ENCODE data around the gene SCARF2. TPM values are rescaled to one million over a fixed set of nuclear protein-coding genes. Genes with fewer than 3 reads are reported as not detected.

SCARF2 gene
- total and polyA plus RNA-seq, 2 experiments from 2014 or later, result 1.8 to 16.6 TPM

- Mint-ChIP-seq H3K9me3 (no peaks in the 10 kb centered on the region; the same call in 2 of the 3 replicates), H3K27me3 (ENCODE audit: insufficient read depth, low read depth, poor library complexity) (peaks cover 5% of the 10 kb centered on the region), H3K4me1 (peaks cover under 1% of the 10 kb centered on the region; the same call in 1 of the 3 replicates), H3K27ac (no peak overlapping the region), H3K36me3 (ENCODE audit: low read depth) (no peaks in the 10 kb centered on the region), H3K4me3 (no peak overlapping the region)
- no peaks in the 10 kb centered on the region for H3K36me3 ChIP-seq (ENCODE audit: insufficient read depth)
- H3K4me2 ChIP-seq, result no peak overlapping the region
- no peaks in the 10 kb centered on the region for H4K20me1 ChIP-seq (replicated peaks; ENCODE audit: insufficient read depth)
- ATAC-seq (no peak), DNase-seq (ENCODE audit: low spot score) (no peak)
- no peaks in the 10 kb centered on the region for H3K27me3 ChIP-seq (ENCODE audit: insufficient read depth)
- H3K4me3 ChIP-seq, result no peak overlapping the region
- TF ChIP-seq JUNB (IDR thresholded peaks at IDR 0.05; ENCODE audit: unreplicated experiment) (no peak), EZH2 (IDR thresholded peaks at IDR 0.05; ENCODE audit: low read depth, unreplicated experiment) (no peak), REST (IDR thresholded peaks at IDR 0.05; ENCODE audit: unreplicated experiment) (no peak), CREB1 (CRISPR knock-in tag; IDR thresholded peaks at IDR 0.05; ENCODE audit: low read depth) (no peak), ZNF462 (CRISPR knock-in tag; IDR thresholded peaks at IDR 0.05) (no peak), ZNF331 (CRISPR knock-in tag; IDR thresholded peaks at IDR 0.05; ENCODE audit: low read depth) (no peak), ZNF114 (CRISPR knock-in tag; IDR thresholded peaks at IDR 0.05) (no peak), EZH2phosphoT487 (IDR thresholded peaks at IDR 0.05; ENCODE audit: unreplicated experiment) (no peak), CTCF (conservative IDR thresholded peaks at IDR 0.05; ENCODE audit: low read depth in 2 of 2) (no peak), STAT1 (IDR thresholded peaks at IDR 0.05; ENCODE audit: unreplicated experiment) (no peak), POLR2AphosphoS5 (IDR thresholded peaks at IDR 0.05; ENCODE audit: low read depth) (no peak), ETS1 (IDR thresholded peaks at IDR 0.05) (no peak), NANOG (IDR thresholded peaks at IDR 0.05; ENCODE audit: borderline replicate concordance) (no peak)
- H3K27ac ChIP-seq (ENCODE audit: low read depth), result no peak overlapping the region
- H3K79me2 ChIP-seq (replicated peaks; ENCODE audit: insufficient read depth), result no peaks in the 10 kb centered on the region
- H3K9me2 ChIP-seq (ENCODE audit: insufficient read depth), result no peaks in the 10 kb centered on the region
- no peaks in the 10 kb centered on the region for H3K4me1 ChIP-seq (ENCODE audit: insufficient read depth)
- H3F3A ChIP-seq (replicated peaks; ENCODE audit: low read depth), result peaks cover 6% of the 10 kb centered on the region; the same call in 1 of the 2 replicates
- H2AFZ ChIP-seq, result no peak overlapping the region
Measured at GRCh38 chr22:20386972-20387371, 50.7 kb downstream of the SCARF2 start.

Measured in GM23338 (cell line).